HCT116 (cell line): ENCODE data around the gene MAMLD1. TPM values are rescaled to one million over a fixed set of nuclear protein-coding genes. Genes with fewer than 3 reads are reported as not detected.

Experiments used
- ATAC-seq: fragments of 200-7000 bp; cut with Tn5 transposase; 2 replicates; pipeline ENCODE4 v1.9.1; 2020; ENCODE audit warnings: mild to moderate bottlenecking, moderate library complexity
- BruUV-seq: library from RNA; stranded (reverse); fragments of 400-500 nt; replicated peaks from 2 replicates; lab custom pipeline; 2021; lab: Mats Ljungman, UMichigan
- CTCF ChIA-PET: fragments of 300-600 bp; sonication (Branson Sonifier 250); formaldehyde crosslinking; loops from one replicate; lab custom pipeline; 2021; ENCODE audit warnings: antibody characterized with exemption; lab: Charles Lee
- POLR2A ChIA-PET: fragments of 300-600, 350-600 bp; sonication (Branson Sonifier 250); formaldehyde crosslinking; loops from one replicate; lab custom pipeline; 2021; ENCODE audit warnings: antibody characterized with exemption; lab: Charles Lee
- RAD21 ChIA-PET, 2 experiments: fragments of 300-600 bp; sonication (Branson Sonifier 250); formaldehyde crosslinking; loops; one replicate each; lab custom pipeline; 2023; ENCODE audit warnings: low total read pairs in 2 of 2; ENCODE audit not compliant: uncharacterized antibody in 2 of 2, unreplicated experiment in 2 of 2, low non-redundant PET in 1 of 2; lab: Charles Lee
- DNase-seq: peaks from one replicate; pipeline ENCODE4 v3.0.0-alpha.2; 2010; ENCODE audit warnings: low read depth, low spot score
- H2AFZ ChIP-seq: fragments of 200-600 bp; shearing (Covaris generic), sonication (generic); 2 replicates; pipeline ENCODE4 v1.6.1; 2017; ENCODE audit warnings: low read depth, mixed run types, mixed read lengths, antibody characterized with exemption, low read length; ENCODE audit not compliant: poor library complexity, severe bottlenecking
- H3K27ac ChIP-seq: 2 replicates; pipeline ENCODE4 v1.5.1; 2012; ENCODE audit warnings: low read depth, low read length
- H3K27me3 ChIP-seq: fragments of 200-600 bp; sonication (generic); 2 replicates; pipeline ENCODE4 v1.6.1; 2016; ENCODE audit warnings: mixed run types, low read length, mixed read lengths; ENCODE audit not compliant: insufficient read depth
- H3K36me3 ChIP-seq, 2 experiments: fragments of 200-500 bp in 1 of 2; fragments of 200-600 bp in 1 of 2; sonication (Bioruptor generic) in 1 of 2; sonication (generic) in 1 of 2; 2 replicates each; pipeline versions ENCODE4 v1.5.1 to v1.6.1; 2014 to 2016; ENCODE audit warnings: low read length in 2 of 2, inconsistent platforms in 1 of 2, mixed read lengths in 1 of 2, mixed run types in 1 of 2; ENCODE audit not compliant: insufficient read depth in 2 of 2, control insufficient read depth in 1 of 2
- H3K4me1 ChIP-seq, 2 experiments: fragments of 200-600 bp in 1 of 2; sonication (generic) in 1 of 2; 2 replicates each; pipeline versions ENCODE4 v1.5.1 to v1.6.1; 2012 to 2017; ENCODE audit warnings: low read length in 2 of 2, inconsistent platforms in 1 of 2, mild to moderate bottlenecking in 1 of 2, mixed read lengths in 1 of 2, mixed run types in 1 of 2, moderate library complexity in 1 of 2; ENCODE audit not compliant: insufficient read depth in 2 of 2, control insufficient read depth in 1 of 2
- H3K4me2 ChIP-seq: fragments of 200-600 bp; sonication (generic); 2 replicates; pipeline ENCODE4 v1.6.1; 2017; ENCODE audit warnings: mixed run types, low read length, mixed read lengths
- H3K4me3 ChIP-seq, 2 experiments: fragments of 200-600 bp in 1 of 2; sonication (generic) in 1 of 2; replicated peaks in 1 of 2; 2 replicates each; pipeline ENCODE4 v1.5.1; 2011 to 2016; ENCODE audit warnings: low read length in 2 of 2, control low read depth in 1 of 2, low read depth in 1 of 2, mild to moderate bottlenecking in 1 of 2, mixed read lengths in 1 of 2, mixed run types in 1 of 2
- H3K79me2 ChIP-seq: fragments of 200-600 bp; sonication (generic); 2 replicates; pipeline ENCODE4 v1.6.1; 2017; ENCODE audit warnings: mild to moderate bottlenecking, mixed run types, low read length, moderate library complexity, mixed read lengths; ENCODE audit not compliant: insufficient read depth
- H3K9ac ChIP-seq: fragments of 200-600 bp; sonication (generic); 2 replicates; pipeline ENCODE4 v1.6.1; 2016; ENCODE audit warnings: low read length, mixed read lengths
- H3K9me2 ChIP-seq: fragments of 200-600 bp; sonication (generic), shearing (Covaris generic); 2 replicates; pipeline ENCODE4 v1.6.1; 2017; ENCODE audit warnings: mixed run types, mild to moderate bottlenecking, moderate library complexity; ENCODE audit not compliant: insufficient read depth
- H3K9me3 ChIP-seq, 2 experiments: fragments of 200-500 bp in 1 of 2; fragments of 200-600 bp in 1 of 2; sonication (Bioruptor generic) in 1 of 2; sonication (generic) in 1 of 2; 2 replicates each; pipeline ENCODE4 v1.6.1; 2014 to 2017; ENCODE audit warnings: low read length in 2 of 2, mixed read lengths in 2 of 2, inconsistent platforms in 1 of 2, low read depth in 1 of 2, mild to moderate bottlenecking in 1 of 2, mixed run types in 1 of 2, moderate library complexity in 1 of 2; ENCODE audit not compliant: control insufficient read depth in 1 of 2, insufficient read depth in 1 of 2
- H4K20me1 ChIP-seq: fragments of 200-600 bp; sonication (generic), shearing (Covaris generic); 2 replicates; pipeline ENCODE4 v1.6.1; 2017; ENCODE audit warnings: mixed run types, mild to moderate bottlenecking, moderate library complexity; ENCODE audit not compliant: insufficient read depth
- EGR1 ChIP-seq: IDR thresholded peaks from 2 replicates; pipeline ENCODE4 v1.6.1; 2012; ENCODE audit warnings: low read depth
- ELF1 ChIP-seq: IDR thresholded peaks from 2 replicates; pipeline ENCODE4 v1.6.1; 2012; ENCODE audit warnings: low read depth, borderline replicate concordance
- EZH2phosphoT487 ChIP-seq: fragments of 200-600 bp; IDR thresholded peaks from 2 replicates; pipeline ENCODE4 v1.6.1; 2018; ENCODE audit warnings: antibody characterized with exemption, borderline replicate concordance
- FOSL1 ChIP-seq: IDR thresholded peaks from 2 replicates; pipeline ENCODE4 v1.6.1; 2012; ENCODE audit warnings: low read depth
- SIN3A ChIP-seq: IDR thresholded peaks from 2 replicates; pipeline ENCODE4 v1.6.1; 2012; ENCODE audit warnings: low read depth
- intact Hi-C: fragments of 100-400 bp; cut with micrococcal nuclease; formaldehyde crosslinking; loops from 2 replicates; pipeline ENCODE4 v1.10.0; 2022
- total RNA-seq: library from RNA; stranded (reverse); gene quantifications from one replicate; pipeline ENCODE4 v1.2.1, GENCODE V29; 2021; ENCODE audit not compliant: unreplicated experiment
- TF ChIP-seq, protein P1 (sequence below): IDR thresholded peaks from 2 replicates; pipeline ENCODE4 v1.6.1; 2012; ENCODE audit warnings: low read depth
- TF ChIP-seq, protein P2 (sequence below): IDR thresholded peaks from 2 replicates; pipeline ENCODE4 v1.6.1; 2011; ENCODE audit warnings: mild to moderate bottlenecking, low read length, moderate library complexity; ENCODE audit not compliant: insufficient replicate concordance; ENCODE audit errors: extremely low read depth

Gene MAMLD1
- total RNA-seq, 1 experiment from 2014 or later = 3.6 TPM

GRCh38 chrX:150478496-150479492 is 115.7 kb downstream of the MAMLD1 start:
- ATAC-seq = no peak
- no TSS peak for BruUV-seq
- RAD21 ChIA-PET = no interaction called here

More at GRCh38 chrX:150478496-150479492, 115.7 kb downstream of the MAMLD1 start:
- H3K27ac ChIP-seq = no peak overlapping the region
- TF ChIP-seq EGR1 (no peak), EZH2phosphoT487 (no peak), FOSL1 (no peak), ELF1 (no peak), SIN3A (no peak)
- TF ChIP-seq, protein P1, sequence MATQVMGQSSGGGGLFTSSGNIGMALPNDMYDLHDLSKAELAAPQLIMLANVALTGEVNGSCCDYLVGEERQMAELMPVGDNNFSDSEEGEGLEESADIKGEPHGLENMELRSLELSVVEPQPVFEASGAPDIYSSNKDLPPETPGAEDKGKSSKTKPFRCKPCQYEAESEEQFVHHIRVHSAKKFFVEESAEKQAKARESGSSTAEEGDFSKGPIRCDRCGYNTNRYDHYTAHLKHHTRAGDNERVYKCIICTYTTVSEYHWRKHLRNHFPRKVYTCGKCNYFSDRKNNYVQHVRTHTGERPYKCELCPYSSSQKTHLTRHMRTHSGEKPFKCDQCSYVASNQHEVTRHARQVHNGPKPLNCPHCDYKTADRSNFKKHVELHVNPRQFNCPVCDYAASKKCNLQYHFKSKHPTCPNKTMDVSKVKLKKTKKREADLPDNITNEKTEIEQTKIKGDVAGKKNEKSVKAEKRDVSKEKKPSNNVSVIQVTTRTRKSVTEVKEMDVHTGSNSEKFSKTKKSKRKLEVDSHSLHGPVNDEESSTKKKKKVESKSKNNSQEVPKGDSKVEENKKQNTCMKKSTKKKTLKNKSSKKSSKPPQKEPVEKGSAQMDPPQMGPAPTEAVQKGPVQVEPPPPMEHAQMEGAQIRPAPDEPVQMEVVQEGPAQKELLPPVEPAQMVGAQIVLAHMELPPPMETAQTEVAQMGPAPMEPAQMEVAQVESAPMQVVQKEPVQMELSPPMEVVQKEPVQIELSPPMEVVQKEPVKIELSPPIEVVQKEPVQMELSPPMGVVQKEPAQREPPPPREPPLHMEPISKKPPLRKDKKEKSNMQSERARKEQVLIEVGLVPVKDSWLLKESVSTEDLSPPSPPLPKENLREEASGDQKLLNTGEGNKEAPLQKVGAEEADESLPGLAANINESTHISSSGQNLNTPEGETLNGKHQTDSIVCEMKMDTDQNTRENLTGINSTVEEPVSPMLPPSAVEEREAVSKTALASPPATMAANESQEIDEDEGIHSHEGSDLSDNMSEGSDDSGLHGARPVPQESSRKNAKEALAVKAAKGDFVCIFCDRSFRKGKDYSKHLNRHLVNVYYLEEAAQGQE = no peak
- TF ChIP-seq, protein P2, sequence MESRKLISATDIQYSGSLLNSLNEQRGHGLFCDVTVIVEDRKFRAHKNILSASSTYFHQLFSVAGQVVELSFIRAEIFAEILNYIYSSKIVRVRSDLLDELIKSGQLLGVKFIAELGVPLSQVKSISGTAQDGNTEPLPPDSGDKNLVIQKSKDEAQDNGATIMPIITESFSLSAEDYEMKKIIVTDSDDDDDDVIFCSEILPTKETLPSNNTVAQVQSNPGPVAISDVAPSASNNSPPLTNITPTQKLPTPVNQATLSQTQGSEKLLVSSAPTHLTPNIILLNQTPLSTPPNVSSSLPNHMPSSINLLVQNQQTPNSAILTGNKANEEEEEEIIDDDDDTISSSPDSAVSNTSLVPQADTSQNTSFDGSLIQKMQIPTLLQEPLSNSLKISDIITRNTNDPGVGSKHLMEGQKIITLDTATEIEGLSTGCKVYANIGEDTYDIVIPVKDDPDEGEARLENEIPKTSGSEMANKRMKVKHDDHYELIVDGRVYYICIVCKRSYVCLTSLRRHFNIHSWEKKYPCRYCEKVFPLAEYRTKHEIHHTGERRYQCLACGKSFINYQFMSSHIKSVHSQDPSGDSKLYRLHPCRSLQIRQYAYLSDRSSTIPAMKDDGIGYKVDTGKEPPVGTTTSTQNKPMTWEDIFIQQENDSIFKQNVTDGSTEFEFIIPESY = no peak
- ChIA-PET POLR2A (no interaction called here), CTCF (no interaction called here)
- no peaks in the 10 kb centered on the region for H3K36me3 ChIP-seq
- H3K79me2 ChIP-seq = no peaks in the 10 kb centered on the region
- no peak overlapping the region for H3K4me3 ChIP-seq
- H2AFZ ChIP-seq = no peak overlapping the region
- no peak overlapping the region for H3K9ac ChIP-seq
- no peak overlapping the region for H3K4me2 ChIP-seq
- H3K4me1 ChIP-seq = peaks cover 3 to 16% of the 10 kb centered on the region in 2 experiments; a peak in 3 of 4 replicates
- no peaks in the 10 kb centered on the region for H3K9me2 ChIP-seq
- intact Hi-C loops = no loop called here
- H3K27me3 ChIP-seq = no peaks in the 10 kb centered on the region
- H3K9me3 ChIP-seq = no peaks in the 10 kb centered on the region
- H4K20me1 ChIP-seq = no peaks in the 10 kb centered on the region
- no peak for DNase-seq
